Measurements from ENCODE around the gene SPOCD1.
"Not testable (repeated sequence)": the region's sequence is repeated elsewhere in the genome, so short reads cannot be mapped to it uniquely, and the experiment has no call there.

Gene SPOCD1

DNA sequence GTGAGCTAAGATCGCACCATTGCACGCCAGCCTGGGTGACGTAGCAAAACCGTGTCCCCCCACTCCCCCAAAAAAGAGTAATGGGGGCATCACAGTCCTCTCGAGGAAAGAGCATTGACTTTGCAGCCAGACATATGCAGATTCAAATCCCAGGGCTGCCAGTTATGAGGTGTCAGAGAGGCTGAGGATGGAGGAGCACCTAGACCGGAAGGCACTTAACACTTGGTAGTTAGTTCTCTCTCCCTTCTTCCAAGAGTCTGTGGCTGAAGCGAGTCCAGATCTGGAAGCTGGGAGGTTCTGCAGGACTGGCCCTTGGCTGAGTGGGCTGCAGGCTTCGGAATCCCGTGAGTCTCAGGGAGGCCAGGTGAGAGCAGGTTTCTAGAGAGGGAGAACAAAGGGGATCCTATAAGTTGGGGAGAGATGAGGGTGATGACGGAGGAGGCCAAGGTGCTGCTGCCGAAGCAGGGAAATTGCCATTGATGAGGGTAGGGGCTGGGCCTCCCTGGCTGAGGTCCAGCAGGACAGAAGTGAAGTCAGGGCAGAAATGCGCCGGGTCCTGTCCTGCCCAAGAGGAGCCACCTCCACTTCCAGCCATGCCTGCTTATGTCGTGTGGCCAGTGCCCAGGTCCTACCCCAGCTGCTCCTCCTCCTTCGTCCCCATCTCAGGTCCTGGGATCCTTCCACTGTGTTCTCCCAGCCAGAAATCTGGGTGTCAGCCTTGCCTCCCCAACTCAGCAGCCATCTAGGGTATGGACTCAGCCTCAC lies 13.3 kb upstream of the SPOCD1 start:
- no peak for DNase-seq

GRCh38 chr1:31828341-31828740 lies 12.5 kb upstream of the SPOCD1 start:
- no peak for DNase-seq

DNA sequence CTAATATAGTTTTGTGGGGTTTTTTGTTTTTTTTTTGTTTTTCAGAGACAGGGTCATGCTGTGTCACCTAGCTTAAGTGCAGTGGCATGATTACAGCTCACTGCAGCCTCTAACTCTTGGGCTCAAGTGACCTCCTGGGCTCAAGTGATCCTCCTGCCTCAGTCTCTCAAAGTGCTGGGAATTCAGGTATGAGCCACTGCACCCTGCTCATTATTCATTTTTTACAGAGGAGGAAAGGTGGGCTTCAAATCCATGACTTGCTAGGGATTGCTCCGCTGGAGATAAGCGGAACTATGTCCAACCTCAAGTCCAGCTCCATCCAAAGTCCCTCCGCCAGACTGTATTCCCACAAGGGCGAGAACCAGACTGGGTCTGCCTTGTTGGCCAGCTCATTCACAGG lies 8.0 kb upstream of the SPOCD1 start:
- no peak for DNase-seq

- DNase-seq = no peak
Observed at GRCh38 chr1:31822766-31823165, 6.9 kb upstream of the SPOCD1 start.

DNA sequence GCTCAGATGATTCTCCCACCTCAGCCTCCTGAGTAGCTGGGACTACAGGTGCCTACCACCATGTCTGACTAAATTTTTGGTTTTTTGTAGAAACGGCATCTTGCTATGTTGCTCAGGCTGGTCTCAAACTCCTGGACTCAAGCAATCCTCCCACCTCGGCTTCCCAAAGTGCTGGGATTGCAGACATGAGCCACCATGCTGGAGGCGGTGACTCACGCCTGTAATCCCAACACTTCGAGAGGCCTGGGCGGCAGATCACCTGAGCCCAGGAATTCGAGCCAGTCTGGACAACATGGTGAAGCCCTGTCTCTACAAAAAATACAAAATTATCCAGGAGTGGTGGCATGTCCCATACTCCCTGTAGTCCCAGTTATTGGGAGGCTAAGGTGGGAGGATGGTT lies 4.4 kb upstream of the SPOCD1 start:
- not testable (repeated sequence) for DNase-seq

DNA sequence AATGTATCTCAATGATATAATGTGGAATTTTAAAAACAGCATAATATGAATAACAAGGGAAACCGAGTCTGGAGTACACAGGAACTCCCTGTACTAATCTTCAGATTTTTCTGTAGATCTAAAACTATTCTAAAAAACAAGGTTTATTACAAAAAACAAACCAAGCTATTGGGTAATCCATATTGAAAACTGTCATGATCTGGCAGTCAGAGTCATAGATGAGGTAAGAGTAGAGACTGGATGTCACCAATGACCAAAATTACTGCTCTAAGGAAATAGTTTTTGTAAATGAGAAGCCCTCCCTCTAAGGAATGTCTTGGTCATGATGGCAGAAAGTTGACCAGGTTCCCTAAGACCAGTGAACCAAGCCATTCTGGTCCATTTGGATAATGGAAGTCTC lies 2.4 kb upstream of the SPOCD1 start:
- DNase-seq = no peak

DNA sequence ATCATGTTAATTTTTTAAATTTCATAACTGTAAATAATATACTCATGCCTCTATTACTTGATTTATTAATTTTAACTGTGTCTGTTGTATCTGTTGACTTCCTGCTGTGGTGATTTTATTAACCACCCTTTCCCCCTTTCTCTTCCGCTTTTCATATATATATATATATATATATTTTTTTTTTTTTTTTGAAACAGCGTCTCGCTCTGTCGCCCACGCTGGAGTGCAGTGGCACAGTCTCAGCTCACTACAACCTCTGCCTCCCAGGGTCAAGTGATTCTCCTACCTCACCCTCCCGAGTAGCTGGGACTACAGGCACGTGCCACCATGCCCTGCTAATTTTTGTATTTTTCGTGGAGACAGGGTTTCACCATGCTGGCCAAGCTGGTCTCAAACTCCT lies 1.1 kb upstream of the SPOCD1 start:
- DNase-seq = not testable (repeated sequence)

- not testable (repeated sequence) for DNase-seq
Observed at GRCh38 chr1:31816501-31816900, 679 bp upstream of the SPOCD1 start.

DNA sequence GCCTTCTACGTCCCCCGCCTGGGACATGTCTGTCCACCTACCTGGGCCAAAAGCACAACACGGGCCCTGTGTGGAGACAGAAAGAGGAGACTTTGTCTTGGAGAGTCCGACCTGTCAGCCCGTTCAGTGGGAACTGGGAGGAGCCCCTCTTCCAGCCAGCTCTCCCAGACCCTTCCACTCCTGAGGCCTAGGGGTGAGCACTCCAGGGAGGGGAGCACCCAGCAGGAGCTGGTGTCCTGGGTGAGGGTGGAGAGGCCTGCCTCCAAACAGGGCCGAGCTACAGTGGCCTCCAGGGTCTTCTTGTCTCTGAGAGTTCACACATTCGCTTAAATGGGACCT lies 546 bp downstream of the SPOCD1 start:
- DNase-seq = no peak

GRCh38 chr1:31814631-31815306 lies 1.1 kb downstream of the SPOCD1 start:
- no peak for DNase-seq

GRCh38 chr1:31814041-31814511 lies 1.7 kb downstream of the SPOCD1 start:
- DNase-seq = no peak

DNA sequence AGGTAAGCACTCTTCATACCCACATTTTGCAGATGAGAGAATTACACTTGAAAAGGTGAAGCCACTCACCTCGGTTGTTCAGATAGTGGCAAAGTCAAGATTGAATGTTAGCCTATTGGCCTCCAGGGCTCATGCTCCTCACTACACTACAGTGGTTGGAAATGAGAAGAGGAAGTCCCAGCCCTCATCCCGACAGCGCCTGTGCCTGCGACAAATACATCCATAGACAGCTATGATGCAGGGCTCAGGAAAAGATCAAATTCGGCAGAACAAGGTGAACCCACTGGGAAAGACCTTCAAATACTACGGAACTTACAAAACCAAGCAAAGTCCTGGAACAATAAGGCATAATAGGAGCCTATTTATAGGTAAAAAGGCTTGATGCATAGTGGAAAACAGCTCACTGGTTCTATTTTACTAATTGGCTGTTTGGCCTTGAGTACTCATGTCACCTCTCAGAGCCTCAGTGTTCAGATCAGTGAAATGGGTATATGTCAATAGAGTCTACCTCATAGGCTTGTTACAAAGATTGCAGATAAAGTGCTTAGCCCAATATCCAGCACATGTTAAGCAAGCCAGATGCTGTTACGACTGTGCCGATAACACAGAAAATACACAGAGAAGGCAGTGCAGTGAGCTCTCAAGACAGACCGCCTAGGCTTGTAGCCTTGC lies 3.5 kb downstream of the SPOCD1 start:
- no peak for DNase-seq

GRCh38 chr1:31811605-31812004 lies 4.2 kb downstream of the SPOCD1 start:
- DNase-seq = no peak

DNA sequence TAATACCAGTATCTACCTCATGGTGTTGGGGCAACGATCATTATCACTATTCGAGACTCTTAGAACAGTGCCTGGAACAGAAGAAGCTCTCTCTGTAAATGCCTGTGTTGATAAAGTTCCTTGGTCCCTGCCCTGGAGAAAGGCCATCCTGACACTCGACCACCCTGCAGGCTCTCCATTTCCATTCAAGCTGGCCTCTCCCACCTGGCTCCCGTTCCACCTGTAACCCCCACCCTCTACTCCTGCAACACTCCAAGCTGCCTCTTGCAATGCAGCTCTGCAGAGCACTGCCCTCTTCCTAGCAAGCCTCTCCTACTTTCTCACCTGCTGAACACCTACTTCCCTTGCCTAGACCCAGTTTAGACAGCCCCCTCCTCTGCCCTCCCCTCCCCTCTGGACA lies 6.1 kb downstream of the SPOCD1 start:
- DNase-seq = no peak

DNA sequence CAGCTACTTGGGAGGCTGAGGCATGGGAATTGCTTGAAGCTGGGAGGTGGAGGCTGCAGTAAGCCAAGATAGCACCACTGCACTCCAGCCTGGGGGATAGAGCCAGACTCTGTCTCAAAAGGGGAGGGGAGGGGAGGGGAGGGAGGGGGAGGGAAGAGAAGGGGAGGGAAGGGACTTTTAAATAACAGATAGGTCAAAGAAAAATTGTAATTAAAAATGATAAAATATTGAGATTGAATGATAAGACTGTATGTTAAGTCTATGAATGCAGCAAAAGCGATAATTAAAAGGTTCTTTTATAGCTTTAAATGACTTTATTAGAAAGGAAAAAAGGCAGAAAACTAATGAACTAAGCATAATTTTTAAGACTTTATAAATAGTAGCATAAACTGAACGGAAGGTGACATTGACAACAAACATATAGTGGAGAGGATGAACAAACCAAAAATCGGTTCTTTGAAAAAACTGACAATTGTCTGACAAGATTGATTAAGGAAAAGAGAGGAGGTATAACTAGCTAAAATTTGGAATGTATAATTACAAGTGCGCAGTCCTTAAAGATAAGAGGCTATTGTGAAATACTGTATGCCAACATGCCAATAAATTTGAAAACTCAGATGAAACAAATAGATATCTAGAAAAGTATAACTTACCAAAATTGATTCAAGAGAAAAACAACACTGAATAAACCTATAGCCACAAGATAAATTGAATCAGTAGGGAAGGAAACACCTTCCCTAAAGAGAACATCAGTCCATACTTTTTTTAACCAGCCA lies 8.4 kb downstream of the SPOCD1 start:
- DNase-seq = no peak

DNA sequence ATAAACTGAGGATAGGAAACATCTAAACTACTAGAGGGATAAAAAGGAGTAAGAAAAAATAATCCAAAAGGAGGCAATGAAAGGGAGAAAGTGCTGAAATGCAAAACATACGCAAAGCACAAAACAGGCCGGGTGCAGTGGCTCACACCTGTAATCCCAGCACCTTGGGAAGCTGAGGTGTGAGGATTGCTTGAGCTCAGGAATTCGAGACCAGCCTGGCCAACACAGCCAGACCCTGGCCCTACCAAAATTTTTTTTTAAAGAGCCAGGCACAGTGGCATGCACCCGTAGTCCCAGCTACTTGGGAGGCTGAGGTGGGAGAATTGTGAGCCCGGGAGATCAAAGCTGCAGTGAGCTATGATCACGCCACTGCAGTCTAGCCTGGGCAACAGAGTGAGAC lies 10.5 kb downstream of the SPOCD1 start:
- no peak for DNase-seq

GRCh38 chr1:31804098-31804497 lies 11.7 kb downstream of the SPOCD1 start:
- no peak for DNase-seq

GRCh38 chr1:31803610-31804009 lies 12.2 kb downstream of the SPOCD1 start:
- DNase-seq = no peak

DNA sequence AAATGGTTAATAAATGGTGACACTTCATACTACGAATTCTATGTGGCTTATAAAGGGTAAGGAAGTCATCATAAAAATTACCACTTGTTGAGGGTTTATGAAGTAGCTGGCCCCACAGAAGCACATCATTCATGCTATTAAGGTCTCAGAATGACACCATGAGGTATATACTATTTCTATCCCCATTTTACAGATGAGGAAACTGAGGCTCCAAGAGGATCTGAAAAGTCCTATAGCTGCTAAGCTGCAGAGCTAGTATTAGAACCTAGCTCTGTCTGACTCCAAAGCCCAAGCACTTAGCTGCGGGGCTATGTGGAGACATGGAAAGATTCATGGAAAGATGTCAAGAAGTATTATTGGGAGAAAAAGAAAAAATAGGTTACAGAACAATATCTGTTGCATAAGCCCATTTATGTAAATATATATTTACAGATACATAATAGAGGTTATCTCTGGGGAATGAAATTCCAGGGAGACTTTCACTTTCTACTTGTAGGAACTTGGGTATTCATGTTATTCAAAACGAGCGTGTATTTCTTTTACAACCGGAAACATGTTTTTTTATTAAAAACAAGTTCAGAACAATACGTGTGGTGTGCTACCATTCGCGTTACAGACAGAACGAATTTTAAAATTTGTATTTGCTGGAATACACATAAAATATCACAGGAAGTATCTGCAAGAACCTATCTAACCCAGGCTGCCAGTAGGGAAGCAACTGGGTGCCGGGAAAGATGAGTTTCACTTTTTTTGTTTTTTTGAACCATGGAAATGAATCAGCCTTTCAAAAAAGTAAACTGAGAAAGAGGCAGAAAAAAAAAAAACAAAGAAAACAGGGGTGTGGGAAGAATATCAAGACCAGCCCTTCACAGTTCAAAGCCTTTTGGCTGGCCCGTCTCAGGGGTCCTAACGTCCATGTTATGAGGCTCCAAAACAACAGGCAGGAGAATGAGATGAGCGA lies 13.4 kb downstream of the SPOCD1 start:
- no peak for DNase-seq

DNA sequence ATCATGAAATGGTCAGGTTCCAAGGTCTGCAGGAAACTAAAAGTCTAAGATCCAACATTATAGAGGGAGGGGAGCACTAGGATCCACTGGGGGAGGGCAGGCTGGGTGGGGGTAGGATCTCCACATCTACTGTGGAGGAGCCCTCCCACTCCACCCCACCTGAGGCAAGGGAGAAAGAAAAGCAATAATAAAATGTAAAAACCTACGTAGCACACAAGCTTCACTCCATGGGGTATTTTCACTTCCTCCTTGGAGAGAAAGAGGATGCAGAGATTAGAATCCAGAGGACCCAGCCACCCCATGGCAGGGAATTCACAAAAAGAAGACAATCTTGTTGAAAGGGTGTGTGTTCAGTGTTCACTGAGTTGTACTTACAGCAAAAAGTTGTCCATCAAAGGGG lies 14.4 kb downstream of the SPOCD1 start:
- no peak for DNase-seq

DNA sequence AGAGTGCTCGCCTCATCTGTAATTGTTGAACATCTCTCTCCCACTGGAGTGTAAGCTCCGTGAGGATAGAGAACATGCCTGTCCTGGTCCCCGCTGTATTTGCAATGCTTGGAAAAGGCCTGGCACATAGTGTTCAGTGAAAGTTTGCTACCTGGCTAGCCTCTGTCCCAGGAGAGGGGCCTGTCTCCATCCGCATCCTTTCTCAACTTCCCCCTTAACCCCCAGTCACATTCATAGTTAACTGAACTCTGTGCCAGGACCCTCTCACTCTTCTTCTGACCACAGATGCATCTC lies 15.2 kb downstream of the SPOCD1 start:
- DNase-seq = no peak

All from stimulated activated naive CD4-positive, alpha-beta T cell treated with Interleukin-2 at 50 U/mL for 16 hours (primary cell).